ENCODE measurements around the gene PID1.

DNA sequence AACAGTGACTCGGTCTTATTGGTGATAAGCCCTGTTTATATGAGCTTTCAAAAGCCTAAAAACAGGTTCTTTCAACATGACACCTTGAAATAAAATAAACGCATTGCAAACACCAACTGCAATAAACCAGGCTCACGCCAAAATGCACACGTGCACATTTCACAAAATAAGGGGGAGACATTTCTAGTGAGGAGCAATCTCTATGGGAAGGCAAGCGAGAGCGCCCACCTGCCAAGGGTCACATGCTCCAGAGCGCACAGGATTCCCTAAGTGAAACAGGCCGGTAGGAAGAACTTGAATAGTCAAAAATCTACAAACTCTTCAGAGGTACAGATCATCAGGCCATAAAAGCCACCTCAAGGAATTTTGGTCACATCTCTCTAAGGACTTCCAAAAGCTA, 1.9 kb downstream of the PID1 start:
- TF ChIP-seq, protein P1, sequence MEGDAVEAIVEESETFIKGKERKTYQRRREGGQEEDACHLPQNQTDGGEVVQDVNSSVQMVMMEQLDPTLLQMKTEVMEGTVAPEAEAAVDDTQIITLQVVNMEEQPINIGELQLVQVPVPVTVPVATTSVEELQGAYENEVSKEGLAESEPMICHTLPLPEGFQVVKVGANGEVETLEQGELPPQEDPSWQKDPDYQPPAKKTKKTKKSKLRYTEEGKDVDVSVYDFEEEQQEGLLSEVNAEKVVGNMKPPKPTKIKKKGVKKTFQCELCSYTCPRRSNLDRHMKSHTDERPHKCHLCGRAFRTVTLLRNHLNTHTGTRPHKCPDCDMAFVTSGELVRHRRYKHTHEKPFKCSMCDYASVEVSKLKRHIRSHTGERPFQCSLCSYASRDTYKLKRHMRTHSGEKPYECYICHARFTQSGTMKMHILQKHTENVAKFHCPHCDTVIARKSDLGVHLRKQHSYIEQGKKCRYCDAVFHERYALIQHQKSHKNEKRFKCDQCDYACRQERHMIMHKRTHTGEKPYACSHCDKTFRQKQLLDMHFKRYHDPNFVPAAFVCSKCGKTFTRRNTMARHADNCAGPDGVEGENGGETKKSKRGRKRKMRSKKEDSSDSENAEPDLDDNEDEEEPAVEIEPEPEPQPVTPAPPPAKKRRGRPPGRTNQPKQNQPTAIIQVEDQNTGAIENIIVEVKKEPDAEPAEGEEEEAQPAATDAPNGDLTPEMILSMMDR (IDR thresholded peaks at IDR 0.05), result no peak
- TF ChIP-seq POLR2A (IDR thresholded peaks at IDR 0.05), result no peak

Measured in esophagus squamous epithelium (tissue), 4 donors.